Measurements from ENCODE around the gene NCOA4. TPM values are rescaled to one million over a fixed set of nuclear protein-coding genes. Genes with fewer than 3 reads are reported as not detected.

NCOA4 gene
- total RNA-seq, 2 donors from 2014 or later, result 157 to 200 TPM

DNA sequence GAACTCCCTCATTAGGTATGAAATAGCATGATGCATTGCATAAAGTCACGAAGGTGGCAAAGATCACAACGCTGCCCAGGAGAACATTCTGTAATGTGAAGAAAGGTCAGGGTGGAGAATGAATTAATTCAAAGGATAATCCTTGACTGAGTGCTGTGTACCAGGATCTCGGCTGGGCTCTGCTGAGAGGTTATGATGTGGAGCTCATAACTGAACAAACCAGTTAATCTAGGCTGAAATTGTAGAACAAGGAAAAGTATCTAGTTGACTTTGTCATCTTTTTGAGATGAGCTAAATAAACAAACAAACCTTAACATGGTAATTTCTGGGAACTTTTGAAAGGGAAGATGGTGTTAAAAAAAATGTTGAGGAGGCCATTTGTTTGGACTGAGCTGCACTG is 9.6 kb upstream of the NCOA4 start:
- Histone ChIP-seq H3K9me3 (ENCODE audit: control insufficient read depth, low read length) (no peaks in the 10 kb centered on the region), H3K4me3 (ENCODE audit: low read length) (no peak overlapping the region), H3K9ac (ENCODE audit: extremely low read depth, low read length, poor library complexity, severe bottlenecking) (no peak overlapping the region), H3K4me1 (ENCODE audit: control insufficient read depth, insufficient read depth, low read length) (no peaks in the 10 kb centered on the region), H3K36me3 (ENCODE audit: control insufficient read depth, insufficient read depth, low read length) (no peaks in the 10 kb centered on the region), H3K27ac (ENCODE audit: low read depth, low read length) (no peak overlapping the region), H3K27me3 (ENCODE audit: control insufficient read depth, insufficient read depth, low read length, poor library complexity, severe bottlenecking) (no peaks in the 10 kb centered on the region)
- 94 to 95% methylated on average over 3 of the region's 3 CpGs for WGBS, 2 experiments (ENCODE audit: insufficient coverage in 1 of 2, insufficient read length in 1 of 2)
- H3K27me3 Mint-ChIP-seq (ENCODE audit: insufficient read depth), result no peaks in the 10 kb centered on the region
- TF ChIP-seq CTCF (conservative IDR thresholded peaks at IDR 0.05), result no peak
- no peak overlapping the region for H3K27ac Mint-ChIP-seq
- DNase-seq, result no peak
- H3K36me3 Mint-ChIP-seq (ENCODE audit: low read depth), result no peaks in the 10 kb centered on the region
- H3K4me3 Mint-ChIP-seq, result no peak overlapping the region
- H3K4me1 Mint-ChIP-seq, result peaks cover 35% of the 10 kb centered on the region
- H3K9me3 Mint-ChIP-seq, result no peaks in the 10 kb centered on the region

GRCh38 chr10:46037107-46037825 is 6.8 kb upstream of the NCOA4 start:
- 91 to 92% methylated on average over 7 to 8 of the region's 8 CpGs for WGBS, 2 experiments (ENCODE audit: insufficient coverage in 1 of 2, insufficient read length in 1 of 2)
- no peaks in the 10 kb centered on the region for H3K27me3 ChIP-seq (ENCODE audit: control insufficient read depth, insufficient read depth, low read length, poor library complexity, severe bottlenecking)
- DNase-seq, result peak; percentile 42
- Mint-ChIP-seq H3K27me3 (ENCODE audit: insufficient read depth) (no peaks in the 10 kb centered on the region), H3K27ac (no peak overlapping the region), H3K4me3 (no peak overlapping the region), H3K36me3 (ENCODE audit: low read depth) (peaks cover 2% of the 10 kb centered on the region), H3K9me3 (no peaks in the 10 kb centered on the region), H3K4me1 (peaks cover 30% of the 10 kb centered on the region)
- peaks cover 1% of the 10 kb centered on the region for H3K4me1 ChIP-seq (ENCODE audit: control insufficient read depth, insufficient read depth, low read length)
- TF ChIP-seq CTCF (conservative IDR thresholded peaks at IDR 0.05), result no peak
- H3K9ac ChIP-seq (ENCODE audit: extremely low read depth, low read length, poor library complexity, severe bottlenecking), result no peak overlapping the region
- H3K9me3 ChIP-seq (ENCODE audit: control insufficient read depth, low read length), result no peaks in the 10 kb centered on the region
- H3K4me3 ChIP-seq (ENCODE audit: low read length), result no peak overlapping the region
- H3K36me3 ChIP-seq (ENCODE audit: control insufficient read depth, insufficient read depth, low read length), result no peaks in the 10 kb centered on the region
- H3K27ac ChIP-seq (ENCODE audit: low read depth, low read length), result no peak overlapping the region

DNA sequence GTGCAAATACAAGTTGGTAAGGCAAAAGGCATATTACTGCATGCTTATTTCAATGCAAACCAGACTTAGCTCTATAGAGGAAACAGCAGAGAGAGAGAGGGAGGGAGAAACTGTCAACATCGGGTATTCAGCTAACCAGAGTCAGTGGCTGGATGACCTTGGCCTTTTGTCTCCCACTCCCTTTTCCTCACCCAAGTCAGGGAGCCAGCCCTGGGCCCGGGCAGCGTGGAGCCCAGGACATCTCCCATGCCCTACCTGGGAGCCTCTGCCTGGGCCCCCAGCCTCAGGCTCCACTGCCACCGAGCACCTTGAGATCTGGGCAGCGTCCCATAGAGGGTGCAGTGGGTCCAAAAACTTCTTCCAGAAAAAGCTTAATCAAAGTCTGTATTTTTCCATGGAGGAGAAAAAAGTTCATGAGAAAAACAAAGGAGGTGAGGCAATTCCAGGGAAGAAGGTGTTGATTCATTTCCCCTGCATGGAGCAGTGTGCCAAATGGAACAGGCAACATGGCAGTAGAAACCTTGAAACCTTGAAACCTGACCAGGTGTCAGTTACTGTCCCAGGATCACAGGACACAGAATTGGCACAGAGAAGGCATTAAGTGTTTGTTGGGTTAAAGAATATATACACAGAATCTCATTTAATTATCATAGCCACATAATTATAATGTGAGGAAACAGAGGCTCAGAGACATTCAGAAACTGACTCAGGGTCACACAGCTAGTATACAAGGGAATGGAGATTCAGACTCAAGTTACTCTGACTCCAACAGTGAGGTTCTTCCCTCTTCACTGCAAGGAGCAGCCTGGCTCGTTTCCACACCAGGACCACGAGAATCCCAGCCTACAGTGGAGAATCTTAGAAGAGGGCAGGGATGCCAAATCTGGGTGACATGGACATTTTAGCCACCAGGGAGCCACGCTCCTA is 5.8 kb upstream of the NCOA4 start:
- H3K4me3 ChIP-seq (ENCODE audit: low read length), result no peak overlapping the region
- Mint-ChIP-seq H3K4me1 (peaks cover 40% of the 10 kb centered on the region), H3K27me3 (ENCODE audit: insufficient read depth) (no peaks in the 10 kb centered on the region), H3K27ac (peak overlapping the region; percentile 26), H3K36me3 (ENCODE audit: low read depth) (peaks cover 2% of the 10 kb centered on the region), H3K9me3 (no peaks in the 10 kb centered on the region), H3K4me3 (no peak overlapping the region)
- no peak overlapping the region for H3K9ac ChIP-seq (ENCODE audit: extremely low read depth, low read length, poor library complexity, severe bottlenecking)
- H3K27me3 ChIP-seq (ENCODE audit: control insufficient read depth, insufficient read depth, low read length, poor library complexity, severe bottlenecking), result no peaks in the 10 kb centered on the region
- H3K36me3 ChIP-seq (ENCODE audit: control insufficient read depth, insufficient read depth, low read length), result no peaks in the 10 kb centered on the region
- H3K9me3 ChIP-seq (ENCODE audit: control insufficient read depth, low read length), result no peaks in the 10 kb centered on the region
- 83 to 91% methylated on average over 6 to 8 of the region's 8 CpGs for WGBS, 2 experiments (ENCODE audit: insufficient coverage in 1 of 2, insufficient read length in 1 of 2)
- H3K27ac ChIP-seq (ENCODE audit: low read depth, low read length), result no peak overlapping the region
- H3K4me1 ChIP-seq (ENCODE audit: control insufficient read depth, insufficient read depth, low read length), result peaks cover 7% of the 10 kb centered on the region
- DNase-seq, result peak; percentile 65
- peak; percentile 54 for TF ChIP-seq CTCF (conservative IDR thresholded peaks at IDR 0.05)

Data from endodermal cell (in vitro differentiated cells).